ENCODE results near the gene RASGEF1C. TPM values are rescaled to one million over a fixed set of nuclear protein-coding genes. Genes with fewer than 3 reads are reported as not detected.

RASGEF1C gene
- total and polyA plus RNA-seq, 2 of the 13 experiments (the other 11 are each of a cell fraction or from before 2014, with no cell fraction given), result not detected

DNA sequence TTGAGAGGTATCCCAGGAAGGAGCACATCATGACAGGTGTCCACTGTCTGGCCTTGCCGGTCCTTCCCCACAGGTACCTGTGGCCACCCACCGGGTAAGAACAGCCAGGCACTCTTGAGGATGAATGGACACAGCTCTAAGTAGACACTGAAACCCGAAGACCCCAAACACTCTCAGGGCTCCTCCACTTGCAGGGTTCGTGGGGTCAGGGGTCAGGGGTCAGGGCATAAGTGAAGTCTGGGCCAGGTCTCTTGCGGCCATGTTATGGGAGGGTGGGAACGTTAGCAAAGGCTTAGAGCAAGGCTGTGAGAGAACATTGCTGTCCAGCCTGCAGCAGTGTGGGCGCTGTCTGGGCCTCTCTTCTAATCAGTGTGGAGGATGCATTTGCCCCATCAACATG, 42.9 kb upstream of the RASGEF1C start (continued):
- TF ChIP-seq, protein P1, sequence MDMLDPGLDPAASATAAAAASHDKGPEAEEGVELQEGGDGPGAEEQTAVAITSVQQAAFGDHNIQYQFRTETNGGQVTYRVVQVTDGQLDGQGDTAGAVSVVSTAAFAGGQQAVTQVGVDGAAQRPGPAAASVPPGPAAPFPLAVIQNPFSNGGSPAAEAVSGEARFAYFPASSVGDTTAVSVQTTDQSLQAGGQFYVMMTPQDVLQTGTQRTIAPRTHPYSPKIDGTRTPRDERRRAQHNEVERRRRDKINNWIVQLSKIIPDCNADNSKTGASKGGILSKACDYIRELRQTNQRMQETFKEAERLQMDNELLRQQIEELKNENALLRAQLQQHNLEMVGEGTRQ (IDR thresholded peaks at IDR 0.05; ENCODE audit: low read depth, low read length), result no peak
- TF ChIP-seq, protein P1 (CRISPR knock-in tag; IDR thresholded peaks at IDR 0.05; ENCODE audit: borderline replicate concordance), result no peak
- TF ChIP-seq, protein P2, sequence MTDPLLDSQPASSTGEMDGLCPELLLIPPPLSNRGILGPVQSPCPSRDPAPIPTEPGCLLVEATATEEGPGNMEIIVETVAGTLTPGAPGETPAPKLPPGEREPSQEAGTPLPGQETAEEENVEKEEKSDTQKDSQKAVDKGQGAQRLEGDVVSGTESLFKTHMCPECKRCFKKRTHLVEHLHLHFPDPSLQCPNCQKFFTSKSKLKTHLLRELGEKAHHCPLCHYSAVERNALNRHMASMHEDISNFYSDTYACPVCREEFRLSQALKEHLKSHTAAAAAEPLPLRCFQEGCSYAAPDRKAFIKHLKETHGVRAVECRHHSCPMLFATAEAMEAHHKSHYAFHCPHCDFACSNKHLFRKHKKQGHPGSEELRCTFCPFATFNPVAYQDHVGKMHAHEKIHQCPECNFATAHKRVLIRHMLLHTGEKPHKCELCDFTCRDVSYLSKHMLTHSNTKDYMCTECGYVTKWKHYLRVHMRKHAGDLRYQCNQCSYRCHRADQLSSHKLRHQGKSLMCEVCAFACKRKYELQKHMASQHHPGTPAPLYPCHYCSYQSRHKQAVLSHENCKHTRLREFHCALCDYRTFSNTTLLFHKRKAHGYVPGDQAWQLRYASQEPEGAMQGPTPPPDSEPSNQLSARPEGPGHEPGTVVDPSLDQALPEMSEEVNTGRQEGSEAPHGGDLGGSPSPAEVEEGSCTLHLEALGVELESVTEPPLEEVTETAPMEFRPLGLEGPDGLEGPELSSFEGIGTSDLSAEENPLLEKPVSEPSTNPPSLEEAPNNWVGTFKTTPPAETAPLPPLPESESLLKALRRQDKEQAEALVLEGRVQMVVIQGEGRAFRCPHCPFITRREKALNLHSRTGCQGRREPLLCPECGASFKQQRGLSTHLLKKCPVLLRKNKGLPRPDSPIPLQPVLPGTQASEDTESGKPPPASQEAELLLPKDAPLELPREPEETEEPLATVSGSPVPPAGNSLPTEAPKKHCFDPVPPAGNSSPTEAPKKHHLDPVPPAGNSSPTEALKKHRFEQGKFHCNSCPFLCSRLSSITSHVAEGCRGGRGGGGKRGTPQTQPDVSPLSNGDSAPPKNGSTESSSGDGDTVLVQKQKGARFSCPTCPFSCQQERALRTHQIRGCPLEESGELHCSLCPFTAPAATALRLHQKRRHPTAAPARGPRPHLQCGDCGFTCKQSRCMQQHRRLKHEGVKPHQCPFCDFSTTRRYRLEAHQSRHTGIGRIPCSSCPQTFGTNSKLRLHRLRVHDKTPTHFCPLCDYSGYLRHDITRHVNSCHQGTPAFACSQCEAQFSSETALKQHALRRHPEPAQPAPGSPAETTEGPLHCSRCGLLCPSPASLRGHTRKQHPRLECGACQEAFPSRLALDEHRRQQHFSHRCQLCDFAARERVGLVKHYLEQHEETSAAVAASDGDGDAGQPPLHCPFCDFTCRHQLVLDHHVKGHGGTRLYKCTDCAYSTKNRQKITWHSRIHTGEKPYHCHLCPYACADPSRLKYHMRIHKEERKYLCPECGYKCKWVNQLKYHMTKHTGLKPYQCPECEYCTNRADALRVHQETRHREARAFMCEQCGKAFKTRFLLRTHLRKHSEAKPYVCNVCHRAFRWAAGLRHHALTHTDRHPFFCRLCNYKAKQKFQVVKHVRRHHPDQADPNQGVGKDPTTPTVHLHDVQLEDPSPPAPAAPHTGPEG (CRISPR knock-in tag; IDR thresholded peaks at IDR 0.05), result no peak
- TF ChIP-seq CREM (IDR thresholded peaks at IDR 0.05) (no peak), CREM (CRISPR knock-in tag; IDR thresholded peaks at IDR 0.05) (no peak)

DNA sequence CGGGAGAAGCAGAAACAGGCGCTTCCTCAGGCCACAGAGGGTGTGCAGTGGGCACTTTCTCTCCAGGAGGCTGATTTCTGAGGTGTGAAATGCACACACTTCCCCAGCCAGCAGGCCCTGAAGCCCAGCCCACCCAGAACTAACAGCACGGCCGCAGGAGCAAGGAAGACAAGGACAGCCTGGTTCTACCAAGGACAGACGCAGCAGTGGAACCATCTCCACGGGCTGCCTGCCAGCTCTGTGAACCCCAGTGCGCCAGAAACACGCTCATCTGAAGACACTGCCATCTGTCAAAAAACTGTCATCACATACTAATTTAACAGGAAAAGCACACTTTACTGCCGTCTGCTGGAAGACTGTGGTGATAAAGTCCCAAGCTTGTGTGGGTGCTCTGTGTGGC, 42.1 kb upstream of the RASGEF1C start:
- H3K9ac ChIP-seq (ENCODE audit: insufficient read depth, low read depth, low read length), result no peak overlapping the region
- peaks cover 9 to 41% of the 10 kb centered on the region in 2 experiments; a peak in 4 of 5 replicates for H3K36me3 ChIP-seq (replicated peaks in 1 of 2; ENCODE audit: control insufficient read depth in 1 of 2, insufficient read depth in 2 of 2, low read length in 2 of 2)
- no peak for FAIRE-seq
- WGBS (ENCODE audit: low lambda C conversion rate), result over 99% methylated on average over 8 of the region's 9 CpGs
- POLR2A ChIA-PET, result no interaction called here
- DNase-seq (ENCODE audit: low spot score), result no peak
- no peaks in the 10 kb centered on the region for H3K79me2 ChIP-seq (ENCODE audit: insufficient read depth, low read length)
- ATAC-seq, result no peak
- in situ Hi-C loops (cut with HindIII; ENCODE audit: extremely low pct_ligation_motif_present, low pct_unique_long_range_greater_than_20kb), result no loop called here
- H3K4me2 ChIP-seq (ENCODE audit: low read depth, low read length), result no peak overlapping the region
- no peaks in the 10 kb centered on the region for H3K4me1 ChIP-seq (ENCODE audit: insufficient read depth, low read length)
- H3K4me3 ChIP-seq (replicated peaks in 1 of 3; ENCODE audit: insufficient read depth in 1 of 3, low read depth in 2 of 3, low read length in 3 of 3), result no peak overlapping the region
- H3K27me3 ChIP-seq (ENCODE audit: control insufficient read depth in 1 of 2, insufficient read depth in 2 of 2, low read length in 2 of 2), result no peaks in the 10 kb centered on the region
- H2AFZ ChIP-seq (ENCODE audit: low read length), result no peak overlapping the region
- no TSS peak for BruUV-seq (replicated peaks)
- peaks cover 40% of the 10 kb centered on the region for H3K9me3 ChIP-seq (ENCODE audit: low read length)
- intact Hi-C loops (cut with micrococcal nuclease; ENCODE audit: unreplicated experiment), result no loop called here
- H3K27ac ChIP-seq (ENCODE audit: extremely low read length, insufficient read depth, low read length), result no peak overlapping the region
- CTCF ChIA-PET (ENCODE audit: low intra/inter-chr PET ratio, low total read pairs), result no interaction called here
- H4K20me1 ChIP-seq (ENCODE audit: insufficient read depth, low read length), result no peaks in the 10 kb centered on the region
- TF ChIP-seq ZNF343 (CRISPR knock-in tag; IDR thresholded peaks at IDR 0.05) (no peak), MIXL1 (CRISPR knock-in tag; IDR thresholded peaks at IDR 0.05) (no peak), ZNF253 (CRISPR knock-in tag; IDR thresholded peaks at IDR 0.05; ENCODE audit: borderline replicate concordance) (no peak), ZNF709 (CRISPR knock-in tag; IDR thresholded peaks at IDR 0.05) (no peak)
- TF ChIP-seq, protein P3, sequence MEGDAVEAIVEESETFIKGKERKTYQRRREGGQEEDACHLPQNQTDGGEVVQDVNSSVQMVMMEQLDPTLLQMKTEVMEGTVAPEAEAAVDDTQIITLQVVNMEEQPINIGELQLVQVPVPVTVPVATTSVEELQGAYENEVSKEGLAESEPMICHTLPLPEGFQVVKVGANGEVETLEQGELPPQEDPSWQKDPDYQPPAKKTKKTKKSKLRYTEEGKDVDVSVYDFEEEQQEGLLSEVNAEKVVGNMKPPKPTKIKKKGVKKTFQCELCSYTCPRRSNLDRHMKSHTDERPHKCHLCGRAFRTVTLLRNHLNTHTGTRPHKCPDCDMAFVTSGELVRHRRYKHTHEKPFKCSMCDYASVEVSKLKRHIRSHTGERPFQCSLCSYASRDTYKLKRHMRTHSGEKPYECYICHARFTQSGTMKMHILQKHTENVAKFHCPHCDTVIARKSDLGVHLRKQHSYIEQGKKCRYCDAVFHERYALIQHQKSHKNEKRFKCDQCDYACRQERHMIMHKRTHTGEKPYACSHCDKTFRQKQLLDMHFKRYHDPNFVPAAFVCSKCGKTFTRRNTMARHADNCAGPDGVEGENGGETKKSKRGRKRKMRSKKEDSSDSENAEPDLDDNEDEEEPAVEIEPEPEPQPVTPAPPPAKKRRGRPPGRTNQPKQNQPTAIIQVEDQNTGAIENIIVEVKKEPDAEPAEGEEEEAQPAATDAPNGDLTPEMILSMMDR (CRISPR knock-in tag; IDR thresholded peaks at IDR 0.05), result no peak
